Measurements from ENCODE around the gene EFNA5. TPM values are rescaled to one million over a fixed set of nuclear protein-coding genes. Genes with fewer than 3 reads are reported as not detected.

Gene EFNA5
- total RNA-seq, 1 donor from 2014 or later: 12.6 TPM

- TF ChIP-seq, protein P1, sequence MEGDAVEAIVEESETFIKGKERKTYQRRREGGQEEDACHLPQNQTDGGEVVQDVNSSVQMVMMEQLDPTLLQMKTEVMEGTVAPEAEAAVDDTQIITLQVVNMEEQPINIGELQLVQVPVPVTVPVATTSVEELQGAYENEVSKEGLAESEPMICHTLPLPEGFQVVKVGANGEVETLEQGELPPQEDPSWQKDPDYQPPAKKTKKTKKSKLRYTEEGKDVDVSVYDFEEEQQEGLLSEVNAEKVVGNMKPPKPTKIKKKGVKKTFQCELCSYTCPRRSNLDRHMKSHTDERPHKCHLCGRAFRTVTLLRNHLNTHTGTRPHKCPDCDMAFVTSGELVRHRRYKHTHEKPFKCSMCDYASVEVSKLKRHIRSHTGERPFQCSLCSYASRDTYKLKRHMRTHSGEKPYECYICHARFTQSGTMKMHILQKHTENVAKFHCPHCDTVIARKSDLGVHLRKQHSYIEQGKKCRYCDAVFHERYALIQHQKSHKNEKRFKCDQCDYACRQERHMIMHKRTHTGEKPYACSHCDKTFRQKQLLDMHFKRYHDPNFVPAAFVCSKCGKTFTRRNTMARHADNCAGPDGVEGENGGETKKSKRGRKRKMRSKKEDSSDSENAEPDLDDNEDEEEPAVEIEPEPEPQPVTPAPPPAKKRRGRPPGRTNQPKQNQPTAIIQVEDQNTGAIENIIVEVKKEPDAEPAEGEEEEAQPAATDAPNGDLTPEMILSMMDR (IDR thresholded peaks at IDR 0.05; ENCODE audit: insufficient read depth, low read length, poor library complexity, severe bottlenecking): no peak
- Histone ChIP-seq H3K36me3 (ENCODE audit: control insufficient read depth, insufficient read depth, low read length) (no peaks in the 10 kb centered on the region), H3K27me3 (ENCODE audit: control insufficient read depth, insufficient read depth, low read length) (no peaks in the 10 kb centered on the region), H3K4me3 (ENCODE audit: low read depth, low read length) (no peak overlapping the region)
- DNase-seq (ENCODE audit: low read depth): no peak
Observed at GRCh38 chr5:107331312-107331711, 339.4 kb downstream of the EFNA5 start.

DNA sequence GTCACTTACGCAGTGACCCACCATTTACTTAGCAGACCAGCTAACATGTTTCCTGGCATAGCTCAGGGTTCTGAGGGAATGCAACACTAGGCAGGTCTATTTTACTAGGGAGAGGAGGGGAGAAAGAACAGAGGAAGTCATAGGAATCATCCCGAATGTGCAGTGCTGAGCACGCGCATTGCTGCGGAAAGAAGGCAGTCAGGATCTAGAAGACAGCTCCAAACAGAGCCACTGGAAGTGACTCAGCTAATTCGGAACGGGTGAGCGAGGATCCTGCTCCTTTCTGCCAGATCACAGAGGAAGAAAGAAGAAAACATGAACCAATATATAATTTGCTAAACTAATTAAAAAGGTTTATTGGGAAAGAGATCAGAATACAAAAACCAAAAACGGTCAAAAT, 339.8 kb downstream of the EFNA5 start:
- no peaks in the 10 kb centered on the region for H3K36me3 ChIP-seq (ENCODE audit: control insufficient read depth, insufficient read depth, low read length)
- TF ChIP-seq, protein P1 (IDR thresholded peaks at IDR 0.05; ENCODE audit: insufficient read depth, low read length, poor library complexity, severe bottlenecking): no peak
- no peak for DNase-seq (ENCODE audit: low read depth)
- H3K27me3 ChIP-seq (ENCODE audit: control insufficient read depth, insufficient read depth, low read length): no peaks in the 10 kb centered on the region
- no peak overlapping the region for H3K4me3 ChIP-seq (ENCODE audit: low read depth, low read length)

DNA sequence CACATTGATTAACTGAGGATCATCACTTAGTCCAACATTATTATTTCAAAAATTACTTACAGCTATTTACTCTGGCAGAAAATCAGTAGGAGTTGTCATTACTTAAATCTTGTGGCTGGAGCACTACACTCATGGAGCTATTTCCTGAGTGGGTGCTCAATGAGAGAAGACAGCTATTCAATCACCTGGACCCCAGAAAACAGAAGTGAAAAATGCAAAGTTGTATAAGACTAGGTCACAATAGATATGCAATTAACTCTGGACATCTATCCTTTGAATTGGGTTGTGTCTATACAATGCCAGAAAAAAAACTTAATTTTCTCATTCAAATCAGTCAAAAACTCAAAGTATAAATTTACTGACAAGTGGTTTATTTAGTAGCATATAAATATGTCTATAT, 340.9 kb downstream of the EFNA5 start:
- H3K27me3 ChIP-seq (ENCODE audit: control insufficient read depth, insufficient read depth, low read length): no peaks in the 10 kb centered on the region
- TF ChIP-seq, protein P1 (IDR thresholded peaks at IDR 0.05; ENCODE audit: insufficient read depth, low read length, poor library complexity, severe bottlenecking): no peak
- no peaks in the 10 kb centered on the region for H3K36me3 ChIP-seq (ENCODE audit: control insufficient read depth, insufficient read depth, low read length)
- DNase-seq (ENCODE audit: low read depth): no peak
- H3K4me3 ChIP-seq (ENCODE audit: low read depth, low read length): no peak overlapping the region
